ENCODE data around the gene IQCH. TPM values are rescaled to one million over a fixed set of nuclear protein-coding genes. Genes with fewer than 3 reads are reported as not detected.

Gene IQCH
- total and polyA plus RNA-seq, 12 donors, result 0.67 to 7.3 (median 2.9) TPM

DNA sequence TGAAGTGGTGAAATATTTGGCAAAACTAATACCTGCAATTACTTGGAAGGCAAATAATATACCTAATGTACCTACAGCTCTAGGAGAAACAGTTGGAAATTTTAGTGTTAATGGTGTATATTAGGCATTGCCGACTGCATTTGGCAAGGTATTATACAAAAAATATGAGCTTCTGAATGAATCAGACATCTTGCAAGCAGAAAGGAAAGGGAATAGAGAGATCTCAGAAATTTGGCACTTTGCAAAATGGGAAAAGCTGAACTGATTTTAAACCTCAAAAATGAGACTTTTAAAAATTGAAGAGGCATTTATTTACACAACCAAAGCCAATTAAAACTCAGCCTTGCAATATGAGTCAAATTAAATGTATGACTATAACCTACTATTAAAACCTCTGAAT is 226.2 kb downstream of the IQCH start:
- no peaks in the 10 kb centered on the region for H3K27me3 ChIP-seq
- H3K36me3 ChIP-seq (replicated peaks in 1 of 2), result no peaks in the 10 kb centered on the region
- H3K27ac ChIP-seq, result no peak overlapping the region
- H3K4me3 ChIP-seq, result no peak overlapping the region
- intact Hi-C loops (cut with DNase I), result no loop called here
- H3K4me1 ChIP-seq (replicated peaks in 1 of 2), result no peaks in the 10 kb centered on the region
- no peak for TF ChIP-seq POLR2A (IDR thresholded peaks at IDR 0.05)
- TF ChIP-seq, protein P1, sequence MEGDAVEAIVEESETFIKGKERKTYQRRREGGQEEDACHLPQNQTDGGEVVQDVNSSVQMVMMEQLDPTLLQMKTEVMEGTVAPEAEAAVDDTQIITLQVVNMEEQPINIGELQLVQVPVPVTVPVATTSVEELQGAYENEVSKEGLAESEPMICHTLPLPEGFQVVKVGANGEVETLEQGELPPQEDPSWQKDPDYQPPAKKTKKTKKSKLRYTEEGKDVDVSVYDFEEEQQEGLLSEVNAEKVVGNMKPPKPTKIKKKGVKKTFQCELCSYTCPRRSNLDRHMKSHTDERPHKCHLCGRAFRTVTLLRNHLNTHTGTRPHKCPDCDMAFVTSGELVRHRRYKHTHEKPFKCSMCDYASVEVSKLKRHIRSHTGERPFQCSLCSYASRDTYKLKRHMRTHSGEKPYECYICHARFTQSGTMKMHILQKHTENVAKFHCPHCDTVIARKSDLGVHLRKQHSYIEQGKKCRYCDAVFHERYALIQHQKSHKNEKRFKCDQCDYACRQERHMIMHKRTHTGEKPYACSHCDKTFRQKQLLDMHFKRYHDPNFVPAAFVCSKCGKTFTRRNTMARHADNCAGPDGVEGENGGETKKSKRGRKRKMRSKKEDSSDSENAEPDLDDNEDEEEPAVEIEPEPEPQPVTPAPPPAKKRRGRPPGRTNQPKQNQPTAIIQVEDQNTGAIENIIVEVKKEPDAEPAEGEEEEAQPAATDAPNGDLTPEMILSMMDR (IDR thresholded peaks at IDR 0.05), result no peak
- WGBS, 4 donors, result 39 to 76% (median 59%) methylated on average over 1 of the region's 1 CpG
- no peak for DNase-seq
- H3K9me3 ChIP-seq (replicated peaks in 1 of 3), result no peaks in the 10 kb centered on the region

DNA sequence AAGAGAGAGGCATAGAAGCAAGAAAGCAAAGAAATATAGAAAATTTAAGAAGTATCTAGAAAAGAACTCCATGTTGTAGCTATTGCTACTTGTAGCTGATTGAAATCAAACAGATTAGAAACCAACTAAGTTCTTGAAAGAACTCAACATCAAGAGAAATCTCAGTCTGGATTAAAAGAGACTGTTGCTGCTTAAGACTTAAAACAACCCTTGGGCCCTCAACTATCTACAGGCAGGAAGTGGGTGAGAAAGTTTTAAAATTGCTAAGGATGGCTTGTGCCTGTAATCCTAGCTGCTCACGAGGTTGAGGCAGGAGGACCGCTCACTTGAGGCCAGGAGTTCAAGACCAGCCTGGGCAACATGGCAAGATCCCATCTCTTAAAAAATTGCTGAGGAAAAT is 227.1 kb downstream of the IQCH start:
- Histone ChIP-seq H3K27me3 (no peaks in the 10 kb centered on the region), H3K4me3 (no peak overlapping the region), H3K36me3 (replicated peaks in 1 of 2) (no peaks in the 10 kb centered on the region), H3K9me3 (replicated peaks in 1 of 3) (no peaks in the 10 kb centered on the region), H3K27ac (no peak overlapping the region), H3K4me1 (replicated peaks in 1 of 2) (no peaks in the 10 kb centered on the region)
- TF ChIP-seq, protein P1 (IDR thresholded peaks at IDR 0.05), result no peak
- no peak for TF ChIP-seq POLR2A (IDR thresholded peaks at IDR 0.05)
- DNase-seq, result no peak
- intact Hi-C loops (cut with DNase I), result no loop called here
- 89 to 96% (median 94%) methylated on average over 2 of the region's 2 CpGs for WGBS, 4 donors

DNA sequence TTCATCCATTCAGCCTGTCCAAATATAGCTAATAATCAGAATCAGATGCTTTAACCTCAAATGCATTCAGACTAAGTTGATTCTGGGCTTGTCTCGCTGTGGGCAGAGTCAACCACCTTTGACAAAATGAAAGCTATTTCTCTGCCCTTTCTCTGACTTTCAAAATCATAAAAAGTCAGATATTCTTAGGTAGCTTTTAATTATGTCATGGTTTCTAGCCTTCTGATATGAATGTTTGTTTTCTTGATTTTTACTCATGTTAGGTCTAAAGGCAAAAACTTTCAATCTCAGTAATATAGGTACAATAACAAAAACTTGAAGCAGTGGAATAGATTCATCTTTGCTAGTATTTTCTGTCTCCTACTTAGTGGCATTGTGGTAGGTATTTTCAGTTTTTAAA is 241.0 kb downstream of the IQCH start:
- no peak for DNase-seq
- Histone ChIP-seq H3K27me3 (no peaks in the 10 kb centered on the region), H3K9me3 (replicated peaks in 1 of 3) (no peaks in the 10 kb centered on the region), H3K4me1 (replicated peaks in 1 of 2) (no peaks in the 10 kb centered on the region), H3K27ac (no peak overlapping the region), H3K4me3 (no peak overlapping the region), H3K36me3 (replicated peaks in 1 of 2) (no peaks in the 10 kb centered on the region)
- TF ChIP-seq, protein P1 (IDR thresholded peaks at IDR 0.05), result no peak
- TF ChIP-seq POLR2A (IDR thresholded peaks at IDR 0.05), result no peak
- WGBS, 4 donors, result 88 to 100% (median 93%) methylated on average over 1 of the region's 1 CpG
- intact Hi-C loops (cut with DNase I), result no loop called here

DNA sequence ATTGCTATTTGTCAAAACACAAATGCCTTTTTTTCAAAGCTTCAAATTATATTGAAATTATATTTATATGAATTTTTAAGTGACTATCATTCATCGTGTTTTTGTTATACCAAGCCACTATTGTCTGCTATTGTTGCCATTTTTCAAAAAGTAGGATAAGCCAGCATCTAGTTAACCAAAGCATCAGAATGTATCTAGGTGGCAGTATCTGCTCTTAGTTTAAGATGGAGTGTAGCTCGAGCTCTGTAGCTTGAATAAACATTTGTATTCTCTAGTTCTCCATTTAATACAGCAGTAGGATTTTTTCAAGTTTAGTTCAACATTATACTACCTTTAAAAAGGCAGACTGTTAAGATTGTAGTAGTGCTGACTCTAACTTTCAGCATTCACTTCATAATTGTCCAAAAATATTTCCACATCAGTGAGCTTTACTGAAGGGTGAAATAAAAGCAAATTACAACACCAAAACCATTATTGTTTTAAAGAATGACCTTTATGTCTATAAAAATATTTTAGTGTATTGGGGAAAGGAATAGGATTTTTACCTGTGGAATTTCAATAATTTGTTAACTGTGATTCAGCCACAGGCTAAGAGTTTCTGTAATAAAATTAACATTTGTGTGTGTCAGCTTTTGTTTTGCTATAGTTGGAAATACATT is 246.7 kb downstream of the IQCH start:
- Histone ChIP-seq H3K4me1 (replicated peaks in 1 of 2) (peaks cover 0 to 2% of the 10 kb centered on the region in 2 donors), H3K27ac (no peak overlapping the region), H3K36me3 (replicated peaks in 1 of 2) (no peaks in the 10 kb centered on the region), H3K9me3 (replicated peaks in 1 of 3) (no peaks in the 10 kb centered on the region), H3K27me3 (no peaks in the 10 kb centered on the region), H3K4me3 (no peak overlapping the region)
- WGBS, 4 donors, result 16 to 24% (median 22%) methylated on average over 2 of the region's 2 CpGs
- intact Hi-C loops (cut with DNase I), result no loop called here
- DNase-seq, result no peak
- TF ChIP-seq, protein P1 (IDR thresholded peaks at IDR 0.05), result peak in 4 of 6 experiments; percentile 16 to 39 (median 36)
- no peak for TF ChIP-seq POLR2A (IDR thresholded peaks at IDR 0.05)
